Measurements from ENCODE around the gene ABHD16A.

Gene ABHD16A

DNA sequence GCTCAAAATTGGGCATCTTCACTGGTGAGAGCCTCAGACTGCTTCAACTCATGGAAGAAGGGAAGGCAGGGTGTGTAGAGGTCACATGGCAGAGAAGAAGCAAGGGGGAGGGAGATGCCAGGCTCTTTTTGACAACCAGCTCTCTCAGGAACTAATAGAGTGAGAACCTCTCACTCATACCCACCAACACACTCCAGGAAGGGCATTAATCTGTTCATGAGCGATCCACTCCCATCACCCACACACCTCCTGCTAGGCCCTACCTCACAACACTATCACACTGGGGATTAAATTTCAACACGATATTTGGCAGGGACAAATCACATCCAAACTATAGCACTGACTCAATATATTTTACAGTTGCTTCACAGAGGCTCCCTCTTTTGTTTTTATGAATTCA, 38.7 kb upstream of the ABHD16A start:
- in situ Hi-C loops (cut with MboI; ENCODE audit: low sequenced_read_pairs, unreplicated experiment): no loop called here
- no peak for DNase-seq (ENCODE audit: low spot score)
- no peak for TF ChIP-seq CTCF (IDR thresholded peaks at IDR 0.05; ENCODE audit: borderline replicate concordance, control extremely low read depth, extremely low read depth, insufficient read depth, missing control alignments)

GRCh38 chr6:31740397-31741223, 37.5 kb upstream of the ABHD16A start:
- TF ChIP-seq CTCF (IDR thresholded peaks at IDR 0.05; ENCODE audit: borderline replicate concordance, control extremely low read depth, extremely low read depth, insufficient read depth, missing control alignments): no peak
- no peak for DNase-seq (ENCODE audit: low spot score)
- in situ Hi-C loops (cut with MboI; ENCODE audit: low sequenced_read_pairs, unreplicated experiment): no loop called here

- in situ Hi-C loops (cut with MboI; ENCODE audit: low sequenced_read_pairs, unreplicated experiment): no loop called here
- TF ChIP-seq CTCF (IDR thresholded peaks at IDR 0.05; ENCODE audit: borderline replicate concordance, control extremely low read depth, extremely low read depth, insufficient read depth, missing control alignments): no peak
- peak; percentile 97 for DNase-seq (ENCODE audit: low spot score)
Measured at GRCh38 chr6:31739639-31740396, 36.7 kb upstream of the ABHD16A start, which contains the start of gene MSH5. TSS of gene MSH5 (plus strand) at chr6:31740005. CDS start at chr6:31740467, 462 bp downstream.

DNA sequence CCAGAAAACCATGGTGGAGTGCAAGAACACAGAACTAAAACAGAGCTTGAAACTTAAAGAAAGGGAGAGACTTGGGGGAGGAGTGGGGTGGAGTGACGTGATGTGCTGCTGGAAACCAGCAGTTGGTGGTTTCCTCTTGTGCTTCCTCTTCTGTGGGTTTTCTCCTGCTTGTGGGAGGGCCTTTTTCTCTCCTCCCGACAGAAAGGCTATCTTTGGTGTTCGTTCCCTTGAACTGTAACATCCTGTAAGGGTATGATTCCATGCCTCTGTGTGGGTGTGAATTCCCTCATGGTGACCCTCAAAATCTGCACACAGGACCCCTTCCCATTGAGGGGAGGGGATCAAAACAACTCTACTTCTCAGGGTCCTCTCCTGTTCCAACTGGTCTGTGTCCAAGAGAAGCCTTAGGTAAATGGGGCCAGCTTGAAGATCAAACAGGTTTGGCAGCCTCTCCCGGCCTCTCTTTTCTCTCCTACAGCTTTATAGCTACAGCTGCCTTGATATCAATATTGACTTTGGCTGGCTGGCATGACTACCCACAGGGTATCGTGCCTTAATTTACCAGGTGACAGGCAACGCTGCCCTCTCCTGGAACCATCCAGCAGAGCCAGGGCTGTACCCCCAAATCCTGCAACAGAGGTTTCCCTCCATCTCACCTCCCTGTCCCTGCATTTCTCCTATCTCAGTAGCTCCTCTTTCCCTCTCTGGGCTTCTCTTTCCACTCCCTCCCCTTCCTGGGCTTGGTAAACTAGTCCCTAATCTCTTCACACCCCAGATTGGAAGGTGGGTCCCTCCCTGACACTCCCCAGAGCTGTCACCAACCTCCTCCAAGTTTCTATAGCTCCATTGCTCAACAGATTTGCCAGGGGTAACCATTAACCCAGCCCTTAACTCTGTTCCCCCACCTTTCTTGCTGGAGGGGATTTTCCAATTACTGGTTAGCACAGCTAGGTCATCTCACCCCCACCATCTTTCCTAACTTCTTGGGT, 35.2 kb upstream of the ABHD16A start:
- DNase-seq (ENCODE audit: low spot score): peak; percentile 78
- TF ChIP-seq CTCF (IDR thresholded peaks at IDR 0.05; ENCODE audit: borderline replicate concordance, control extremely low read depth, extremely low read depth, insufficient read depth, missing control alignments): peak; percentile 9
- in situ Hi-C loops (cut with MboI; ENCODE audit: low sequenced_read_pairs, unreplicated experiment): no loop called here

DNA sequence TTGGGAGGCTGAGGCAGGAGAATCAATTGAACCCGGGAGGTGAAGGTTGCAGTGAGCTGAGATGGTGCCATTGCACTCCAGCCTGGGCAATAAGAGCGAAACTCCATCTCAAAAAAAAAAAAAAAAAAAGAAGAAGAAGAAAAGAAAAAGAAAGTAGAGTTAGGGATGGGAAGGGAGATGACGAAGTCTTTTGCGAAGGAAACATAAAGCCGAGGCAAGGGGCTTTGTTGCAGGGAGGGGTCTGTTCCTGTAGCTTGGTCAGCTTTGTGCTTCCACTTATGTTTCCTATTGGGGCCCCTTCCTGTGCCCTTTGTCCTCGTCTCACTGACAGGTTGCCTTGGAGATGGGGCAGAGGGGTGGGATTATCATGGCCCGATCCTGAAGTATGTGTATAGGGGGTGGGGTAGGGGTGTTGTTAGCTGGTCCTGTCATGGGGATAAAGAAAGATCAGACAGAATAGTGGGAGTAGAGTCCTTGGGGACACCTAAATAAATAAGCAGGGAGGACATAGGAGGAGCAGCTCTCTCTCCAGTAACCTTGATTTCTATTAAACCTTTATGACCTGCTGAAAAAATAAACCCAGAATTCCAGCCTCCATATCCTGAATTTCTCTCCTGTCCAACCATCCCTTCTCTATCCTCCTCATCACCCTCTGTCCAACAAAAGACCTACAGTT, 34.3 kb upstream of the ABHD16A start:
- in situ Hi-C loops (cut with MboI; ENCODE audit: low sequenced_read_pairs, unreplicated experiment): no loop called here
- no peak for DNase-seq (ENCODE audit: low spot score)
- TF ChIP-seq CTCF (IDR thresholded peaks at IDR 0.05; ENCODE audit: borderline replicate concordance, control extremely low read depth, extremely low read depth, insufficient read depth, missing control alignments): no peak
